ENCODE data around the gene IER2.

DNA sequence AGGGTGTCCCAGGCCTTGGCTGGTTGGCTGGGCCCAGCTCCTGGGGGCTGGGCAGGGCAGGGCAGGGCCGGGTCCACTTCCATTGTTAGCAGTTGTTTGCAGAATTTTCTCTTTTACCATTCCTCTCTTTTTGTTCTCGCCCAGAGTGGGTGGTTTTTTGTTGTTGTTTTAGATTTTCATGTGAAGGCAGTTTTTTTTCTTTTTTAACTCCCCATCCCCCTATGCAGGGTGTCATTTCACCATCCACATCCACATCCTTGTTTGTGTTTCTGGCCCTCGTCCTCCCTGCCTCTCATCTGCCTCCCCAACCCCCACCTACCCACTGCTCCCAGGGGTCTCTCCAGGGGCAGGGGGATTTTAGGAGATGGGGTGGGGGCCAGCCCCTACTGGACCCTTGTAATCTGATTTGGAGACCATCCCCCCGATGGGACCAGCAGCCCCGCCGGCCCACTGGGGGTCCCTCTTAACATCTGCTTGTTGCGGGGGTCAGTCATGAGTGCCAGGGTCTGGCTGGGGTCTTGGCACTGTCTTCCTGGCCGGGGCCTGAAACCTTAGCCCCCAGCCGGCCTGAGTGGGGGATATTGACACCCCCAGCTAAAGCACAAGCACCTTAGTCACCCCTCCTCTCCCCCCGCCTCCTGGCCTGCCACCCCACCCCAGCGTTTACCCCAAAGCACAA lies 10.4 kb upstream of the IER2 start:
- TF ChIP-seq ZNF274 (IDR thresholded peaks at IDR 0.05; ENCODE audit: low read depth, low read length) (no peak), SUZ12 (IDR thresholded peaks at IDR 0.05; ENCODE audit: extremely low read depth, insufficient read depth, insufficient read length) (no peak), YY1 (IDR thresholded peaks at IDR 0.05; ENCODE audit: insufficient read depth, insufficient read length) (no peak)
